Stimulated activated CD4-positive, alpha-beta T cell treated with anti-CD3 and anti-CD28 coated beads, TNF-alpha, amount 100 ng/mL, for 4 hours (primary cell): ENCODE measurements around the gene AGO3.
"Not testable (repeated sequence)": the region's sequence is repeated elsewhere in the genome, so short reads cannot be mapped to it uniquely, and the experiment has no call there.

Source experiments
- DNase-seq, 3 experiments: peaks; one replicate each; pipeline ENCODE4 v3.0.0-alpha.2; 2020; ENCODE audit warnings: low read depth in 3 of 3

Gene AGO3

GRCh38 chr1:35925741-35926140 is 5.2 kb upstream of the AGO3 start:
- DNase-seq: no peak

GRCh38 chr1:35927472-35927871 is 3.4 kb upstream of the AGO3 start:
- DNase-seq: no peak

DNA sequence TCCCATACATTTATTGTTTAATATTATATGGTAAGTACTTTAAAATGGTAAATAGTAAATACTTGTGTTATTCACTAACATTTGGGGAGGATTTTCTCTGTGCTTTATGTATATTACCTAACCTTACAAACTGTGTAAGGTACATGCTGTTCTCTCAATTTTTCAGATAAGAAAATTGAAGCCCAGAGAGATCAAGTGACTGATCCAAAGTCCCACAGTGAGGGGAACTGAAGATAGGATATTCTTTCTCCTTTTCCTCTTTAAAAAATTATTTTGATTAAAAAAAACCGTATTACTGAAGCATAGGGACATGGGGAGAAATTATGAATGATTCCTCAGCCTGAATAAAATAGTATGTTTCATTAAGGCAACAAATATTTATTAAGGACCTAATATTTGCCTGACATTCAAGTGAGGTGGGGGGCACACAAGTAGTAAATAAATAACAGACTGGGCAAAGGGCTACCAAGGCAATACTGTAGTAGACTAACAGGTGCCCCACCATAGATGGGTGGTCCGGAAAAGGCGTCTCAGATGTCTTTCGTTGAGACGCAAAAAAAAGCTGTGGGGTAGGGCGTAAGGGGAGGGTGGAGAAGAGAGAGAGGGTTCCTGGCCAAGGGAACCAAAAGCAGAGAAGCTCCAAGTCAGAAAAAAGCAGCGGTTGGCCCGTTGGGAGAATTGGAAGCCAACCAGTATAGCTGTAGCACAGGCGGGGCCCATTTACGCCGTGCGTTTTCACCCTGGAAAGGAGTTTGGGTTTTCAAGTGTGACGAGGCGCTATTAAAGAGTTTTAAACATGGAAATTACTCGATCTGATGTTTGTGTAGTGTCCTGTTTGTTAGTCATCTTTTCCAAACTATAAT is 944 bp upstream of the AGO3 start:
- no peak for DNase-seq

DNA sequence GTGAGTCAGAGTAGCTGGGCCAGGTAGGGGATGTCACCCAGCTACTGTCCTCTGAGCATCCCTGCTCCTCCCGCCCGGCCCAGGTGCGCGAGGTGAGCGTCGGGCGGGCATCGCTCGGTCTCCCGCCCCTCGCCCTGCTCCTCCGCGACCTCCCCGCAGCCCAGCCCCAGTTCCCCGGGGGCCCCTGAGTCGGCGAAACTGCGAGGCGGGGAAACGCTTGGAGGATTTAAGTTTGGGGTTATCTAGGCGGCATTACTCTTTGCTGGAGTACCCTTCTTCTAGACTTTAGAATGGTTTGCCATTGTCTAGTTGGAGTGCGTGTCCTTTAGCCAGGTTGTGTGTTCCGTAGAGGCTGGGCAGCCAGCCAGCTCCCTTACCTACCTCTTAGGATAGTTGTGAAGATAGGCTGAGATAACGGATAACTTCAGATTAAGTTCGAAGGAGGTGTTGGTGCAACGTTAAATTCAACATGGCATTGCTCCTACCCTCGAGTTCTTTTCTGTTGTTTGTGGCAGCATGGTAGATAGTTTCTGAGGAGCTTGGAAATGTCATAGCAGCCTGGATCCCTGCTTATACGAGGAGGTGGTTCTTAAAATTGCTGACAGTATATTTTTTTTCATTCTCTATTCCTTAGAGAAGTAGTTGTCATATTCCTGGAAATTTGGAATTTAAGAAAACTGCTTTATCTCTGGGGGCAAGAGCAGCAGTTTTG is 697 bp downstream of the AGO3 start:
- DNase-seq: no peak

DNA sequence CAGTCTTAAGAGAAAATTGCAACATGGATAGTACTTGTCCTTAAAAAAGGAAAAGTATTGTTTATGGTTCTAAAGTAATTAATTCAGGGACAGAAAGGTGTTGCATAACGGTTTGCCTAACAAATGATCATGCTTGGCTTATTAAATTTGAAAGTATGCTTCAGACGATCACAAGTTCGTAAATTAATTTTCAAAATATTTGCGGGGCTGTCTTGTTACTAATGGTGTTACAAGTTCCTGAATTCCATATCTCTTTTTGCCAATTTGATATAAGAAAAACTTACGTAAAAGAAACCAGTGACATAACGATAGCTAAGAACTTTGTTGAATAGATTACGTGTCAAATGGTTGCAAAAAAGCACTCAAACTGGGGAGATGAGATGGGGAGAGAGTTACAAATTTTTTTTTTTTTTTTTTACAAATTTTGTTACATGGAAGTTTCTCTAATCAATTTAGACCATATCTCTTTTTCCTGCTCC is 1.3 kb downstream of the AGO3 start:
- no peak for DNase-seq

DNA sequence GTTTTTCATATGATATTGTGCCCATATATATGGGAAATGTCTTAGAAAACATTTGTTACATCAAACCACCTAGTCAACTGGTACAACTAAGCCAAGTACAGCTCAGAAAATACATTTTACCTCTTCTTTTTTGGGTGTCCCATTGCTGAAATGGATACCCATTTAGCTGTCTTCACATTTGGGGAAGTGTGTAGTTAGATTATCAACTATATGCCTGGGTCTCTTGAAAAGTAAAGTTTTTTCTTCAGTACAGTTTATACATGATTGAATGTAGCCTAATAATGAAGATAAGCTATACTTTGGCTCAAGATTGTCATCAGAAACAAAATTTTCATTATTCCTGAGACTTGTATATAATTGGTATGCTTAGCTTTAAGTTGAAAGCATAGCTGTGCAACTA is 2.0 kb downstream of the AGO3 start:
- DNase-seq: no peak

DNA sequence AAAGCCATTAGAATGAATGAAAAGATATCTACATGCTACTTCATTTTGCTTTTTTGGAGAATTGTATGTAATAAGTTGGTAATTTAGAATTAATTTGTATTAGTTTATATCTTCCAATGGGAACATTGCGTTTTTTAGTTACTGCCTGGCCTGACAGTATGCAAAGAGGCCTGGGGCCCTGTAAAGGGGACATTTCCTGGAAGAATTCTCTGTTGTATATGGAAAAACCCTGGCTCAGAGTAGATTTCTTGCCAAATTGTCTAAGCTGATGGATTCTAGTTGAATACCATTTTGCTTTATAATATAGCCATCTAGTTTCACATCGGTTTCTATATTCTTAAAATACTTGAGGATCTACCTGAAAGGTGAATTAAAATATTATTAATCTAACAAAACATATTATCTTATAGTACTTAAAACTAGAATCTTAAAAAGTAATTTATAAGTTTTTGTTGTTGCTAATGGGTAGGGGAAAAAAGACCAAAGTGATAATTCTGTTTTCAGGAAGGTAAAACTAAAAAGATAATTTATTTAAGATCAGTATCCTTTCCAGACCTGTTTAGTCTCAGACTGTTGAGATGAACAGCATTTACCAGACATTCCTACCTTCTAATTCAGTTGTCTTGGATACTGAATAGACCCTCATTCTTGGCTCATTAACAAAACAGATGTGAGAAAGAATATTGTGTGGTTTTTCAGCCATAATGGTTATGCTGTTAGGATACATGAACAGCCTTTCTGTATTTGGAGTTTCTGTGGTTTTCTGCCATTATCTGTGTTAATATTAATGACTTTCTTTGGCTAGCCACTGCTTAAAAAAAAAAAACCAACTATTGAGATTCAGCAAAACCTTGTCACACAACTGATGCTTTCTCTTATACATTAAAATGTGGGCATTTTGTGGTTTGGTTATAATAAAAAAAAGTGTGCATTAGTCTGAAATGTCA is 4.8 kb downstream of the AGO3 start:
- no peak for DNase-seq

- no peak for DNase-seq
Measured at GRCh38 chr1:35936838-35937237, 5.9 kb downstream of the AGO3 start.

- DNase-seq: no peak
Measured at GRCh38 chr1:35939484-35939883, 8.6 kb downstream of the AGO3 start.

GRCh38 chr1:35945327-35945726 is 14.4 kb downstream of the AGO3 start:
- no peak for DNase-seq

GRCh38 chr1:35947547-35947946 is 16.6 kb downstream of the AGO3 start:
- no peak for DNase-seq

GRCh38 chr1:35958558-35958957 is 27.7 kb downstream of the AGO3 start:
- DNase-seq: no peak

GRCh38 chr1:35959304-35959703 is 28.4 kb downstream of the AGO3 start:
- DNase-seq: no peak

DNA sequence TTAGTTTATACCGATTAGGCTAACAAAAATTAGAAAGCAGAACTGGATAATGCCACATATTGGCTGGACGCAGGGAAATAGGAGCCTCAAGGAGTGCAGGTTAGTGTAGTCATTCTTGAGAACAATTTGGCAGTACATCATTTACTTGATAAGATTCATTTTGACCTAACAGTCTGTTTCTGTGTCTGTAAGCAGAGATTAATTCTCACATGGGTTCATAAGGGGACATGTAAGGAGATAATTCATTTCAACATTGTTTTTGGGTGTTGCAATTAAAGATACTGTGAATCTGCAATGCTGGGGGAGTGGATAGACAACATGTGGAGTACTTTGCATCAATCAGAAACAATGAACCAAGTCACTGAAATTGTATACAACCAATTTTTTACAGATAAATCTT is 32.0 kb downstream of the AGO3 start:
- DNase-seq: no peak

- not testable (repeated sequence) for DNase-seq
Measured at GRCh38 chr1:35964277-35964676, 33.4 kb downstream of the AGO3 start.

DNA sequence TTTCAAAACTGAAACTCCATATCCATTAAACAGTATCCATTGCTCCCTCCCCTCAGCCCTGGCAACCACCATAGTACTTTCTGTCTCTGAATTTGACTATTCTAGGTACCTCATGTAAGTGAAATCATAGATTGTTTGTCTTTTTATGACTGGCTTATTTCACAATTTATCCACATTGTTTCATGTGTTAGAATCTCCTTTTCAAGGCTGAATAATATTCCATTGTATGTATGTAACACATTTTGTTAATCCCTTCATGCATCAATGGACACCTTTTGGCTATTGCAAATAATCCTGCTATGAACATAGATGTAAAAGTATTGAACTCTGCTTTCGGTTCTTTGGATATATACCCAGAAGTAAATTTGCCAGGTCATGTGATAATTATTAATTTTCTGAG is 37.5 kb downstream of the AGO3 start:
- DNase-seq: no peak

DNA sequence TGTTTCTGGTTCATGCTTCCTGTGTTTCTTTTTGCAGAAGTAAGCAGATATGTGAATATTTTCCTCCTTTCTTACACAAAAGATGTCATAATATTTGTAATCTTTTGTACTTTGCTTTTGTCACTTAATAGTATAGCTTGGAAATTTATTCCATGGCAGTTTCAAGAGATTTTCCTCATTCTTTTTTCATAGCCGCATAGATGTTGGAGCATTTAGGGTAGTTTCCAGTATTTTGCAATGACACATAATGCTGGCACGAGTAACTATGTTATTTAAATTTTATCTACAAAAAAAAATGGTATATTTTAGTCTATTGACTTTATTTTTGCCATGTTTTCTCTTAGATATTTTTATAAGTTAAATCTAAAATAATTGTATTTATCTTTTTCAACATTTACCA is 40.7 kb downstream of the AGO3 start:
- no peak for DNase-seq

- DNase-seq: not testable (repeated sequence)
Measured at GRCh38 chr1:35972631-35973030, 41.7 kb downstream of the AGO3 start.

DNA sequence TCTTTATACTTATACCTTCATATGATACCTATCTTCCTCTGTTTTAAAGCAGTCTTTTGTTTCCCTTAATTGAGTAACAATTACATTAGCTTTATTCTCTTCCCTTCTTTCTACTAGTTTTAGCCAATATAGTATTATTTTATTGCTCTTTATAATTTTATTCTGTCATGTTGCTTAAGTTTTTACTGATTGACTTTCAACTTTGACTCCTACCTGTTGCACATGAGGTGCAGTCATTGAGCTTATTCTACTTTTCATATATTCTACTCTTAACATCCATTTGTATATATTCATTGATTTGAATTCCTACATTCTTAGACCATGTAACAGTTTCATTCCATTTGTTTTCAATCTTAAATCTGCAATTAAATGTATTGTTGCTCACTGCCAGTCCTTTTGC is 49.2 kb downstream of the AGO3 start:
- DNase-seq: no peak

GRCh38 chr1:35988237-35988636 is 57.3 kb downstream of the AGO3 start:
- DNase-seq: no peak

GRCh38 chr1:36006941-36007500 is 76.1 kb downstream of the AGO3 start:
- DNase-seq: no peak

DNA sequence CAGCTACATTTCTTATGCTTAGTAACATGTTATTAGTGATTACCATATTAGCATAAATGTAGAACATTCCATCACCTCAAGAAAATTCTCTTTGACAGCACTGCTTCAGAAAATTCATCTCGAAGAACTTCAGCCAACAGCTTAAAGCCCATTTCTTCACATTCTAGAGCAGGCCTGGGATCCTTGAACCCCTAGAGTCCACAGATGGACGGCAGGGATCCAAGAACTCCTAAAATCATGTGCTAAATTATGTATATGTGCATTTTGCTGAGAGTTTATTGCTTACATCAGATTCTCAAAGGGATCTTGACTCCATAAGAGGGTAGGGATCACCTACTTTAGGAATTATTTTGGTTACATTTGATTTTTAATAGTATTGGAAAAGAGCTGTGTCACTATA is 76.8 kb downstream of the AGO3 start:
- no peak for DNase-seq
